HG02759 (cell line): Measurements from ENCODE around the gene NDUFB10.
A peak's percentile ranks its signal among the peaks of the same experiment; 100 is the strongest.

Experiments
- ATAC-seq: cut with Tn5 transposase; IDR thresholded peaks from one replicate; pipeline ENCODE4 v1.9.1; 2021; ENCODE audit warnings: mild to moderate bottlenecking, moderate library complexity; ENCODE audit not compliant: unreplicated experiment

The NDUFB10 gene

GRCh38 chr16:1998852-1999801 lies 39.8 kb downstream of the NDUFB10 start:
- no peak for ATAC-seq

- no peak for ATAC-seq
Observed at GRCh38 chr16:1999866-2000514, 40.7 kb downstream of the NDUFB10 start.

GRCh38 chr16:2001035-2001434 lies 41.7 kb downstream of the NDUFB10 start:
- no peak for ATAC-seq

GRCh38 chr16:2001456-2002355 lies 42.4 kb downstream of the NDUFB10 start:
- ATAC-seq = no peak

- ATAC-seq = no peak
Observed at GRCh38 chr16:2002406-2003230, 43.3 kb downstream of the NDUFB10 start.

GRCh38 chr16:2003231-2003826 lies 44.0 kb downstream of the NDUFB10 start:
- ATAC-seq = no peak

GRCh38 chr16:2003827-2004641 lies 44.7 kb downstream of the NDUFB10 start:
- peak; percentile 73 for ATAC-seq

GRCh38 chr16:2004795-2005517 lies 45.6 kb downstream of the NDUFB10 start:
- no peak for ATAC-seq

- no peak for ATAC-seq
Observed at GRCh38 chr16:2005646-2006045, 46.3 kb downstream of the NDUFB10 start.

GRCh38 chr16:2006317-2006716 lies 47.0 kb downstream of the NDUFB10 start:
- no peak for ATAC-seq

GRCh38 chr16:2007081-2007836 lies 47.9 kb downstream of the NDUFB10 start:
- no peak for ATAC-seq

- no peak for ATAC-seq
Observed at GRCh38 chr16:2008009-2008526, 48.7 kb downstream of the NDUFB10 start.

GRCh38 chr16:2008631-2009163 lies 49.4 kb downstream of the NDUFB10 start:
- no peak for ATAC-seq

GRCh38 chr16:2009164-2009711 lies 49.9 kb downstream of the NDUFB10 start:
- ATAC-seq = peak; percentile 31

- peak; percentile 89 for ATAC-seq
Observed at GRCh38 chr16:2009791-2010510, 50.6 kb downstream of the NDUFB10 start, which contains the start of gene ZNF598. Gene ZNF598, minus strand, starts transcription at chr16:2009821.
